ENCODE measurements around the gene RHOT1.

DNA sequence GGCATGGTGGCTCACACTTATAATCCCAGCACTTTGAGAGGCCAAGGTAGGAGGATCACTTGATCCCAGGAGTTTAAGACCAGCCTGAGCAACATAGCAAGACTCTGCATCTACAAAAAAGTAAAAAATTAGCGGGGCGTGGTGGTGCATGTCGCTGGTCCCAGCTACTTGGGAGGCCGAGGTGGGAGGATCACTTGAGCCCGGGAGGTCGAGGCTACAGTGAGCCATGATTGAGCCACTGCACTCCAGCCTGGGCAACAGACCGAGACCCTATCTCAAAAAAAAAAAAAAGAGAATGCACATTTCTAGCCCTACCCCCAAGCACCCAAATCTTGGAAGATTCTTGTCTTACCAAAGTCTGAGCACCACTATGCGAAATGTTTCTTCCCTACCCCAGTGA lies 15.6 kb upstream of the RHOT1 start:
- TF ChIP-seq ZNF274 (IDR thresholded peaks at IDR 0.05; ENCODE audit: low read depth, low read length): no peak
- TF ChIP-seq YY1 (IDR thresholded peaks at IDR 0.05; ENCODE audit: insufficient read depth, insufficient read length): no peak
- no peak for TF ChIP-seq SUZ12 (IDR thresholded peaks at IDR 0.05; ENCODE audit: extremely low read depth, insufficient read depth, insufficient read length)

Data from NT2/D1 (cell line).